ENCODE measurements around the gene METTL14. TPM values are rescaled to one million over a fixed set of nuclear protein-coding genes. Genes with fewer than 3 reads are reported as not detected.

Gene METTL14
- total RNA-seq, 1 donor from 2014 or later: 47.2 TPM

- no peak for DNase-seq (ENCODE audit: low spot score)
Measured at GRCh38 chr4:118734491-118735205, 49.5 kb downstream of the METTL14 start.

- no peak for DNase-seq (ENCODE audit: low spot score)
Measured at GRCh38 chr4:118736900-118737299, 51.7 kb downstream of the METTL14 start.

- DNase-seq (ENCODE audit: low spot score): no peak
Measured at GRCh38 chr4:118738090-118738489, 52.9 kb downstream of the METTL14 start.

- no peak for DNase-seq (ENCODE audit: low spot score)
Measured at GRCh38 chr4:118739022-118739713, 54.0 kb downstream of the METTL14 start.

- no peak for DNase-seq (ENCODE audit: low spot score)
Measured at GRCh38 chr4:118740869-118741268, 55.7 kb downstream of the METTL14 start.

- no peak for DNase-seq (ENCODE audit: low spot score)
Measured at GRCh38 chr4:118741301-118741855, 56.2 kb downstream of the METTL14 start.

GRCh38 chr4:118742050-118742449 is 56.9 kb downstream of the METTL14 start:
- DNase-seq (ENCODE audit: low spot score): no peak

- DNase-seq (ENCODE audit: low spot score): no peak
Measured at GRCh38 chr4:118743867-118744266, 58.7 kb downstream of the METTL14 start.

- DNase-seq (ENCODE audit: low spot score): no peak
Measured at GRCh38 chr4:118745357-118745756, 60.2 kb downstream of the METTL14 start.

- no peak for DNase-seq (ENCODE audit: low spot score)
Measured at GRCh38 chr4:118746251-118746919, 61.2 kb downstream of the METTL14 start.

GRCh38 chr4:118749347-118749988 is 64.3 kb downstream of the METTL14 start:
- DNase-seq (ENCODE audit: low spot score): no peak

- DNase-seq (ENCODE audit: low spot score): no peak
Measured at GRCh38 chr4:118751629-118752323, 66.6 kb downstream of the METTL14 start.

- no peak for DNase-seq (ENCODE audit: low spot score)
Measured at GRCh38 chr4:118752551-118752950, 67.4 kb downstream of the METTL14 start.

GRCh38 chr4:118753096-118753495 is 67.9 kb downstream of the METTL14 start:
- DNase-seq (ENCODE audit: low spot score): no peak

- DNase-seq (ENCODE audit: low spot score): no peak
Measured at GRCh38 chr4:118753685-118754084, 68.5 kb downstream of the METTL14 start.

GRCh38 chr4:118754890-118755289 is 69.7 kb downstream of the METTL14 start:
- no peak for DNase-seq (ENCODE audit: low spot score)

GRCh38 chr4:118755438-118756226 is 70.4 kb downstream of the METTL14 start:
- no peak for DNase-seq (ENCODE audit: low spot score)

GRCh38 chr4:118756429-118756828 is 71.2 kb downstream of the METTL14 start:
- no peak for DNase-seq (ENCODE audit: low spot score)

GRCh38 chr4:118756958-118757357 is 71.8 kb downstream of the METTL14 start:
- DNase-seq (ENCODE audit: low spot score): no peak

- DNase-seq (ENCODE audit: low spot score): no peak
Measured at GRCh38 chr4:118757761-118758251, 72.6 kb downstream of the METTL14 start.

Data from mucosa of gallbladder (tissue), 1 donor.